Measurements from ENCODE around the gene CDC20. TPM values are rescaled to one million over a fixed set of nuclear protein-coding genes. Genes with fewer than 3 reads are reported as not detected.
A peak's percentile ranks its signal among the peaks of the same experiment; 100 is the strongest.

Gene CDC20
- total RNA-seq, 1 donor from 2014 or later = 2.0 TPM

GRCh38 chr1:43327549-43328292 lies 31.1 kb upstream of the CDC20 start:
- DNase-seq (ENCODE audit: low read depth) = no peak

GRCh38 chr1:43329995-43330751 lies 28.6 kb upstream of the CDC20 start:
- peak; percentile 66 for DNase-seq (ENCODE audit: low read depth)

DNA sequence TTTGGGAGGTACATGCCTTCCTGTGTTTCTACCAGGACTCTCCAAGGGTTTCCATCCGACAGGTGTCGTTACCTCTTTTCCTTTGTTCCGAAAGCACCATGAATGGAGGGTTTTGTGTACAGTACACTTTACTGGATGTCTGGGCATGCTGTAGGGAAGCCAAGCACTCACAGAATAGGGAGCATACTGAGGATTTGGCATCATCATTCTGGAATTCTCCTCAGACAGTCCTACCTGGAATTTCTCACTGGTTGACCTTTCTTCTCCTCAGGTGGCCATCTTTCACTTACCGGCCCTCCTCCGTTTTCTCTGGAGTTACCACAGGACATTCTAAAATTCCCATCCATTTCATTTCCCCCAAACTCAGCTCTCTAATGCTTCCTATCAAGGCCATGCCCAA lies 27.1 kb upstream of the CDC20 start:
- no peak for DNase-seq (ENCODE audit: low read depth)

- DNase-seq (ENCODE audit: low read depth) = no peak
Observed at GRCh38 chr1:43334453-43335205, 24.2 kb upstream of the CDC20 start.

DNA sequence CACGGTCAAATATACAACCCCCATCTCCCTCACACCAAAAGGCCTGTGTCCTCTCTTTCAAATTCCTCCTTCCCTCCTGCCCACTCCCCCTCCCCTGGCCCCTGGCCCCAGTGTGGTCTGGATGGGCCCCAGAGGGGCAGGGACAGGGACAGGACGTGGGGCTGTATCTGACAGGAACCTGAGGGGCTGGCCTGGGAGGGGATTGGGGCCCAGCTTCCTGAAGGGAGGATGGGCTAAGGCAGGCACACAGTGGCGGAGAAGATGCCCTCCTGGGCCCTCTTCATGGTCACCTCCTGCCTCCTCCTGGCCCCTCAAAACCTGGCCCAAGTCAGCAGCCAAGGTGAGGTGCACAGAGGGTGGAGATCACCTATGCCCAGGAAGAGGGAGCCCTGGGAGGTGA lies 21.2 kb upstream of the CDC20 start, which contains the start of gene MPL:
TSS of gene MPL (plus strand) at position 231 of the 400 bp plus-strand sequence. CDS start at position 262, 31 bp downstream.
- no peak for DNase-seq (ENCODE audit: low read depth)

DNA sequence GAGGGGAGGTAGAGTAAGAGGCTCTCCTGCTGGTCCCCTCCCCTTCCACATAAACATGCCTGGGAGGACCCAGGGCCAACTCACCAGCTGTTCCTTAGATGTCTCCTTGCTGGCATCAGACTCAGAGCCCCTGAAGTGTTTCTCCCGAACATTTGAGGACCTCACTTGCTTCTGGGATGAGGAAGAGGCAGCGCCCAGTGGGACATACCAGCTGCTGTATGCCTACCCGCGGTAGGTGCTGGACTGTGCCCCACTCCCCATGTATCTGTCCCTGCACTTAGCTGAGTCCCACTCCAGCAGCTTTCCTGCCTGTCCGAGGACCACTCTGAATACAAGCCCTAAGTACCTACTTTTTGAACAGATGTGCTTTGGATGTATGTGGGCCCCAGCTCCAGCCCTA lies 20.8 kb upstream of the CDC20 start:
- DNase-seq (ENCODE audit: low read depth) = no peak

GRCh38 chr1:43339584-43340232 lies 19.1 kb upstream of the CDC20 start:
- DNase-seq (ENCODE audit: low read depth) = no peak

- no peak for DNase-seq (ENCODE audit: low read depth)
Observed at GRCh38 chr1:43340559-43340958, 18.2 kb upstream of the CDC20 start.

GRCh38 chr1:43344267-43344850 lies 14.4 kb upstream of the CDC20 start:
- DNase-seq (ENCODE audit: low read depth) = no peak

- DNase-seq (ENCODE audit: low read depth) = no peak
Observed at GRCh38 chr1:43345120-43345519, 13.7 kb upstream of the CDC20 start.

- DNase-seq (ENCODE audit: low read depth) = no peak
Observed at GRCh38 chr1:43346636-43347035, 12.1 kb upstream of the CDC20 start.

- no peak for DNase-seq (ENCODE audit: low read depth)
Observed at GRCh38 chr1:43348343-43348808, 10.4 kb upstream of the CDC20 start.

- peak; percentile 43 for DNase-seq (ENCODE audit: low read depth)
Observed at GRCh38 chr1:43348809-43349593, 9.8 kb upstream of the CDC20 start.

- no peak for DNase-seq (ENCODE audit: low read depth)
Observed at GRCh38 chr1:43349594-43350306, 9.0 kb upstream of the CDC20 start.

DNA sequence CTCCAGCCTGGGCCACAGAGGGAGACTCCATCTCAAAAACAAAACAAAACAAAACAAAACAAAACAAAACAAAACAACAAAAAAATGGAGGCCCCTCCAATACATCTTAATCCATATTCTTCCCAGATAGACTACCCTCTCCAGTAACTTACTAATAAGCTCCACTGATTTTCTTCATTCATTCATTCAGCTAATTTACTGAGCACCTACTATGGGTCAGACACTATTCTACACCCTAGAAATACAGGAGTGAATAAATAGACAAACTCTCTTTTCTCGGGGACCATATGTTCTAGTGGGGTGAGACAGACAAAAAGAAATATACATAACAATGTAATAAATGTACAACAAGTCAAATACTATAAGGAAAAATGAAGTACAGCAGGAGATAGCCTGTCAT lies 7.8 kb upstream of the CDC20 start:
- no peak for DNase-seq (ENCODE audit: low read depth)

GRCh38 chr1:43351421-43352350 lies 7.1 kb upstream of the CDC20 start:
- DNase-seq (ENCODE audit: low read depth) = no peak

DNA sequence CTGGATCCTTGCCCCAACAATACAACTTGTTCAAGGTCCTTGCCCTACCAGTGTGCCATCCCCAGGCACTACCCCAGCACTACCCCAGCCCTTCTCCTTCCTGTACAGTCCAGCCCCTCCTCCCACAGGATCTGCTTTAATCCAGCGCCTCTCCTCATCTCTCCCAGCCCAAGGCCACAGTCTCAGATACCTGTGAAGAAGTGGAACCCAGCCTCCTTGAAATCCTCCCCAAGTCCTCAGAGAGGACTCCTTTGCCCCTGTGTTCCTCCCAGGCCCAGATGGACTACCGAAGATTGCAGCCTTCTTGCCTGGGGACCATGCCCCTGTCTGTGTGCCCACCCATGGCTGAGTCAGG lies 6.5 kb upstream of the CDC20 start:
- no peak for DNase-seq (ENCODE audit: low read depth)

- no peak for DNase-seq (ENCODE audit: low read depth)
Observed at GRCh38 chr1:43352881-43353280, 5.9 kb upstream of the CDC20 start.
